ENCODE data around the gene KRT39.
"Not testable (repeated sequence)": the region's sequence is repeated elsewhere in the genome, so short reads cannot be mapped to it uniquely, and the experiment has no call there.

KRT39 gene

GRCh38 chr17:40966848-40967247, at the start of gene KRT39:
TSS of gene KRT39 (minus strand) at chr17:40966948. CDS start at chr17:40966856, 92 bp downstream.
- TF ChIP-seq POLR2A (IDR thresholded peaks at IDR 0.05; ENCODE audit: low read depth, low read length): no peak
- DNase-seq (ENCODE audit: insufficient read length, low spot score) (no peak), FAIRE-seq (no peak)

GRCh38 chr17:41015454-41015853, 48.7 kb upstream of the KRT39 start:
- FAIRE-seq (no peak), DNase-seq (ENCODE audit: insufficient read length, low spot score) (no peak)
- no peak for TF ChIP-seq POLR2A (IDR thresholded peaks at IDR 0.05; ENCODE audit: low read depth, low read length)

- FAIRE-seq: no peak
Observed at GRCh38 chr17:41013606-41014005, 46.9 kb upstream of the KRT39 start.

GRCh38 chr17:41013181-41013580, 46.4 kb upstream of the KRT39 start:
- peak; percentile 70 for FAIRE-seq

More at GRCh38 chr17:41013606-41014005, 46.9 kb upstream of the KRT39 start:
- no peak for TF ChIP-seq POLR2A (IDR thresholded peaks at IDR 0.05; ENCODE audit: low read depth, low read length)
- DNase-seq (ENCODE audit: insufficient read length, low spot score): no peak

GRCh38 chr17:41012326-41013120, 45.8 kb upstream of the KRT39 start:
- DNase-seq (ENCODE audit: insufficient read length, low spot score) (no peak), FAIRE-seq (no peak)
- TF ChIP-seq POLR2A (IDR thresholded peaks at IDR 0.05; ENCODE audit: low read depth, low read length): no peak

More at GRCh38 chr17:41013181-41013580, 46.4 kb upstream of the KRT39 start:
- TF ChIP-seq POLR2A (IDR thresholded peaks at IDR 0.05; ENCODE audit: low read depth, low read length): no peak
- no peak for DNase-seq (ENCODE audit: insufficient read length, low spot score)

- no peak for TF ChIP-seq POLR2A (IDR thresholded peaks at IDR 0.05; ENCODE audit: low read depth, low read length)
- no peak for FAIRE-seq
- DNase-seq (ENCODE audit: insufficient read length, low spot score): no peak
Observed at GRCh38 chr17:41010441-41010840, 43.7 kb upstream of the KRT39 start.

- TF ChIP-seq POLR2A (IDR thresholded peaks at IDR 0.05; ENCODE audit: low read depth, low read length): no peak
- DNase-seq (ENCODE audit: insufficient read length, low spot score): no peak
- FAIRE-seq: no peak
Observed at GRCh38 chr17:41009936-41010335, 43.2 kb upstream of the KRT39 start.

- FAIRE-seq: no peak
- TF ChIP-seq POLR2A (IDR thresholded peaks at IDR 0.05; ENCODE audit: low read depth, low read length): no peak
- no peak for DNase-seq (ENCODE audit: insufficient read length, low spot score)
Observed at GRCh38 chr17:41009301-41009760, 42.6 kb upstream of the KRT39 start.

GRCh38 chr17:41008811-41009210, 42.1 kb upstream of the KRT39 start, which contains the start of gene KRTAP3-1:
TSS of gene KRTAP3-1 (minus strand) at chr17:41009128. CDS start at chr17:41009074, 54 bp downstream.
- FAIRE-seq (no peak), DNase-seq (ENCODE audit: insufficient read length, low spot score) (no peak)
- TF ChIP-seq POLR2A (IDR thresholded peaks at IDR 0.05; ENCODE audit: low read depth, low read length): no peak

- no peak for DNase-seq (ENCODE audit: insufficient read length, low spot score)
- TF ChIP-seq POLR2A (IDR thresholded peaks at IDR 0.05; ENCODE audit: low read depth, low read length): no peak
- no peak for FAIRE-seq
Observed at GRCh38 chr17:41004397-41004796, 37.6 kb upstream of the KRT39 start.

- no peak for FAIRE-seq
- no peak for DNase-seq (ENCODE audit: insufficient read length, low spot score)
- no peak for TF ChIP-seq POLR2A (IDR thresholded peaks at IDR 0.05; ENCODE audit: low read depth, low read length)
Observed at GRCh38 chr17:41003926-41004325, 37.2 kb upstream of the KRT39 start.

GRCh38 chr17:41002814-41003213, 36.1 kb upstream of the KRT39 start:
- no peak for TF ChIP-seq POLR2A (IDR thresholded peaks at IDR 0.05; ENCODE audit: low read depth, low read length)
- FAIRE-seq: peak; percentile 95
- DNase-seq (ENCODE audit: insufficient read length, low spot score): peak; percentile 20

GRCh38 chr17:41001795-41002194, 35.0 kb upstream of the KRT39 start:
- DNase-seq (ENCODE audit: insufficient read length, low spot score): no peak
- FAIRE-seq: no peak
- no peak for TF ChIP-seq POLR2A (IDR thresholded peaks at IDR 0.05; ENCODE audit: low read depth, low read length)

- DNase-seq (ENCODE audit: insufficient read length, low spot score); FAIRE-seq: not testable (repeated sequence)
Observed at GRCh38 chr17:40999563-40999962, 32.8 kb upstream of the KRT39 start, which contains the start of gene KRTAP3-2. TSS of gene KRTAP3-2 (minus strand) at chr17:40999906. CDS start at chr17:40999853, 53 bp downstream.

GRCh38 chr17:40997361-40997760, 30.6 kb upstream of the KRT39 start:
- no peak for TF ChIP-seq POLR2A (IDR thresholded peaks at IDR 0.05; ENCODE audit: low read depth, low read length)
- FAIRE-seq (no peak), DNase-seq (ENCODE audit: insufficient read length, low spot score) (no peak)
